ENCODE results near the gene ATP2A3.
A peak's percentile ranks its signal among the peaks of the same experiment; 100 is the strongest.

Gene ATP2A3

GRCh38 chr17:3925684-3926485 is 38.4 kb downstream of the ATP2A3 start:
- DNase-seq, result no peak

GRCh38 chr17:3924512-3925350 is 39.5 kb downstream of the ATP2A3 start:
- no peak for DNase-seq

GRCh38 chr17:3923466-3924190 is 40.6 kb downstream of the ATP2A3 start:
- DNase-seq, result no peak

GRCh38 chr17:3922765-3923164 is 41.5 kb downstream of the ATP2A3 start:
- no peak for DNase-seq

- DNase-seq, result no peak
Measured at GRCh38 chr17:3921502-3922319, 42.5 kb downstream of the ATP2A3 start.

- no peak for DNase-seq
Measured at GRCh38 chr17:3921006-3921405, 43.2 kb downstream of the ATP2A3 start.

GRCh38 chr17:3919123-3919624 is 45.1 kb downstream of the ATP2A3 start:
- DNase-seq, result no peak

GRCh38 chr17:3918372-3919122 is 45.7 kb downstream of the ATP2A3 start:
- DNase-seq, result no peak

- no peak for DNase-seq
Measured at GRCh38 chr17:3917391-3917931, 46.8 kb downstream of the ATP2A3 start.

- DNase-seq, result no peak
Measured at GRCh38 chr17:3916825-3917224, 47.4 kb downstream of the ATP2A3 start.

- DNase-seq, result peak; percentile 14
Measured at GRCh38 chr17:3915995-3916696, 48.1 kb downstream of the ATP2A3 start, which contains the start of gene P2RX1. TSS of gene P2RX1 (minus strand) at chr17:3916465. CDS start at chr17:3916225, 240 bp downstream.

- no peak for DNase-seq
Measured at GRCh38 chr17:3915581-3915994, 48.6 kb downstream of the ATP2A3 start.

GRCh38 chr17:3914312-3914670 is 49.9 kb downstream of the ATP2A3 start:
- DNase-seq, result no peak

- DNase-seq, result peak; percentile 63
Measured at GRCh38 chr17:3913531-3914311, 50.5 kb downstream of the ATP2A3 start.

GRCh38 chr17:3912827-3913226 is 51.4 kb downstream of the ATP2A3 start:
- DNase-seq, result no peak

GRCh38 chr17:3911271-3912053 is 52.8 kb downstream of the ATP2A3 start:
- peak; percentile 30 for DNase-seq

GRCh38 chr17:3910420-3911270 is 53.6 kb downstream of the ATP2A3 start:
- DNase-seq, result no peak

- no peak for DNase-seq
Measured at GRCh38 chr17:3909257-3909656, 55.0 kb downstream of the ATP2A3 start.

Data from activated effector memory CD4-positive, alpha-beta T cell treated with Interleukin-2 at 50 U/mL for 16 hours (primary cell).